HUDEP-2 (cell line): ENCODE measurements around the gene LRRC42.

Experiments
- DNase-seq, 76 experiments: peaks; one replicate each; lab custom pipeline; 2025; ENCODE audit not compliant: unreplicated experiment in 76 of 76; lab: John Stamatoyannopoulos, UW

Gene LRRC42

GRCh38 chr1:53938136-53938830 is 7.9 kb upstream of the LRRC42 start:
- no peak for DNase-seq

- no peak for DNase-seq
These were observed 3.8 kb upstream of the LRRC42 start for GRCh38 chr1:53942127-53942957.

DNA sequence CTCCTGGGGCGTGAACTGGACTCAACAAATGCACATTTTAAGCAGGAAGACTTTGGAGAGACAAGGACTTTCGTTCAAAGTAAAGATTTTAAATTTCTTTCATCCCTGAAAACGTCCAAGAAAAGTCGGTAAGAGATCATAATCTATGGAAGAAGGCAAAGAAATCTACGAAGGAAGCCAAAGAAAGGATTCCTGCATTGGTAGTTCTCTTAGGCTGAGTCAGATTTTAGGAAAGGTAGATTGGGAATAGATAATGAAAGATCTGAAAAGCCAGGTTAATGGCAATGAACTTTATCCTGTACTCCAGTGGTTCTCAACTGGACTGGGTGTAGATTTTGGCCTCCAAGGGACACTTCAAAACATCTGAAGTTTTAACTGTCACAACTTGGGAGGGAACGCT is 3.1 kb upstream of the LRRC42 start:
- no peak for DNase-seq

DNA sequence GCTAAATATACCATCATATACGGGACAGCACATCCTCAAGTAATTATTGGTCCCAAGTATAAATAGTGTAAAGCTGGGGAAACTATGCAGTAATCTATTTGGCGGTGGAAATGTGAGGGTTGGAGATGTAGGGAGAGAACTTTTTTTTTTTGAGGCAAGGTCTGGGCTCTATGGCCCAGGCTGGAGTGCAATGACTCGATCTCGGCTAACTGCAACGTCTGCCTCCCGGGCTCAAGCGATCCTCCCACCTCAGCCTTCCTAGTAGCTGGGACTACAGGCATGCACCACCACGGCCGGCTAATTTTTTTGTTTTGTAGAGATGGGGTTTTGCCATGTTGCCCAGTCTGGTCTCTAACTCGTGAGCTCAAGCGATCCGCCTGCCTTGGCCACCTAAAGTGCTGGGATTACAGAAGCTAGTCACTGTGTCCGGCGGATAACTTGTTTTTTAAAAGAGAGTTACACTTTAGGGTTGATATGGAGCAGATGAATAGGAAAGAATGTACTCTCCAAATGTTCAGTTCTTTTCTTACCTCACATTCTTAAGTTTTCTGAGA is 2.6 kb upstream of the LRRC42 start:
- no peak for DNase-seq

DNA sequence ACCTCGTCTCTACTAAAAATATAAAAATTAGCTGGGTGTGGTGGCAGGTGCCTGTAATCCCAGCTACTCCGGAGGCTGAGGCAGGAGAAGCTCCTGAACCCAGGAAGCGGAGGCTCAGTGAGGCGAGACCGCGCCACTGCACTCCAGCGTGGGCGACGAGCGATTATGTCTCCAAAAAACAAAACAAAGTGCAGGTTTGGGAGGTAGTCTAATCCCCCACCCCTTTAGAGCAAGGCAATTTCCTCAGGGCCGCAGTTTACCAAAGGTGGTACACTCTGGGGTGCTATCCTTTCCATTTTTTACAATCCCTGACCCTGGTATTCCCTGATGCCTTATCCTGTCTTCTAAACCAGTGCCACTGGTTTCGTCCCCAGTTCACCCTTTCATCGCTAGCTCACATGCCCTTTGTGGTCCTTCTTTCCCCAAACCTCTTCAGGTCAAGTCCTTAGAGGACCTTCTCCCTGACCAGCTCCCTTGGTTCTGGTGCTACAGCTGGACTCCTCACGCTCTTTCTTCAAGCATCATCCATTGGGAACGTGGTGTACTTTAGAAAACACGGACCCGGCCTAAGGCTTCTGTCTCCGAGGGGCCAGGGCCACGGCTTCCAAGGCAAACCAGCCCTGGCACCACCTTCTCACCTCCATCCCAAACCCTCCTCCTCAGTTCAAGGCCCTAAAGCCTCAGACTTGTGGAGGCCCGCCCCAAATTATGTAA is 1.5 kb upstream of the LRRC42 start:
- DNase-seq, result no peak

DNA sequence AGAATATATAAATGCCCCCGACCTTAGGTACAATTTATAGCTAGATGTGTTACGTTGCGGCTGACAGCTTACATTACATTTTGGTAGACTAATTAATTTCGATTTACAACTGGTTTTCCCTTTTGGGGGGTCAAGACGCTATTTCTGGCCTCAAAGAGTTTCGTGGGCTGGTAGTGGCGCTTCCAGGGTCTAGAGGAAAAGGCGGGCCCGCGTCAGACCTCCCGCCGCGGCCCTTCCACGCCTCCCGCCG is 1.0 kb upstream of the LRRC42 start:
- DNase-seq, result peak in 2 of 76 experiments; percentile 39 to 50

GRCh38 chr1:53945433-53946251 is 508 bp upstream of the LRRC42 start, which contains the start of gene IFT25:
IFT25 (minus strand) TSS chr1:53945699; CDS start chr1:53940082, 5,617 bp downstream.
- peak; percentile 15 to 99 (median 92) for DNase-seq

GRCh38 chr1:53947172-53947907 is 1.2 kb downstream of the LRRC42 start:
- no peak for DNase-seq

- DNase-seq, result no peak
These were observed 2.1 kb downstream of the LRRC42 start for GRCh38 chr1:53948291-53948690.

GRCh38 chr1:53949023-53949990 is 3.2 kb downstream of the LRRC42 start:
- peak in 18 of 76 experiments; percentile 3 to 29 (median 18) for DNase-seq

DNA sequence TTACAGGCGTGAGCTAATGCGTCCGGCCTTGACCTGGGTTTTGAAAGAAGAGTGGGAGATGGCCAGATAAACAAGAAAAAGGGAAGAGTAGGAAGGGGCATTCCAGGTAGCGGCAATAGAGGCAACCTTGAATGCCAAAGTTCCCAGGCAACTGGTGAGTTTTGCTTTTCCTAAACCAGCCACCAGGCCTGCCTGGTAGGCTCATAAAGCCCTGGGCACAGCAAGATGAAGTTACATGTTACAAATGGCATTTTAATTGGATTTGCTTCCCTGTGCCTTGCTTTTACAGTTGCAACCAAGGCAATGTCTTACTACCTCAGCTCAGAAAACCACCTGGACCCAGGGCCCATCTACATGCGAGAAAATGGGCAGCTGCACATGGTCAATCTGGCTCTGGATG is 5.5 kb downstream of the LRRC42 start:
- no peak for DNase-seq

GRCh38 chr1:53954128-53954527 is 8.0 kb downstream of the LRRC42 start:
- no peak for DNase-seq

DNA sequence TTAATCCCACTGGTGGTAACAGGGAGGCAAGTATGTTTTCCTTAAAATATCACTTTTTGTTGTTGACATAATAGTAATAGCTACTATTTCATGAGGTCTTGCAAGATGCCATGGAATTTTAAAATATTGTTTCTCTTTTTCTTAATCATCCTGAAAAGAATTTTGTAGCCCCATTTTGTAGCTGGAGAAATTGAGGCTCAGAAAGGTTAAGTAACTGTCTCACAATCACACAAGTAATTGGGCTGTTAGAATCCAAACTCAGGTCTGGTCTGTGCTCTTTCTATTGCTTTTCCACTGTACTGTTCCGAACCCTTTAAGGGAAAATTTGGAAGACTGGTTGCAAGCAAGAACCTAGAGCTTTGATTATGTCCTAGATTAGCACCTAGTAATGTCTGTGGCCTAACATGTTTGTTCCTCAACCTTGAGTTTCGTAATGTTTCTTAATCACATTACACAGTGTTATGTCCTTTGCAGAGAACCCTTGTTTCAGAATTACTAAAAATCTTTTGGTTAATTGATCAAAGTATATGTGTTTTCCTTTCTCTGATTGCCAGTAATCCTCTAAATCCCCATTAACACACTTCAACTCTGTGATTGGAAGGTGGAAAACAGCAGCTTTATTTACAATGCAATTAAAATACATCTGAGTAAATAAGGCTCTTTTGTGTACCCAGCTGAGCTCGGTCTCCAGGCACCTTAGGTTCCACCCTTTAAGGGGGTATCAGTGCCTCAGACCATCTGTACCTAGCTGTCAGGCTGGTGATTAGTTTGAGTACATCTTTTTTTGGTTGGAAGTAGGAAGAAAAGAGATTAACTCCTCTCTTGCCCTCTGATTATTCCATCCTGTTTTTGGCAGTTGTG is 10.4 kb downstream of the LRRC42 start:
- no peak for DNase-seq

GRCh38 chr1:53957194-53957818 is 11.2 kb downstream of the LRRC42 start:
- DNase-seq, result peak in 2 of 76 experiments; percentile 4 to 6

DNA sequence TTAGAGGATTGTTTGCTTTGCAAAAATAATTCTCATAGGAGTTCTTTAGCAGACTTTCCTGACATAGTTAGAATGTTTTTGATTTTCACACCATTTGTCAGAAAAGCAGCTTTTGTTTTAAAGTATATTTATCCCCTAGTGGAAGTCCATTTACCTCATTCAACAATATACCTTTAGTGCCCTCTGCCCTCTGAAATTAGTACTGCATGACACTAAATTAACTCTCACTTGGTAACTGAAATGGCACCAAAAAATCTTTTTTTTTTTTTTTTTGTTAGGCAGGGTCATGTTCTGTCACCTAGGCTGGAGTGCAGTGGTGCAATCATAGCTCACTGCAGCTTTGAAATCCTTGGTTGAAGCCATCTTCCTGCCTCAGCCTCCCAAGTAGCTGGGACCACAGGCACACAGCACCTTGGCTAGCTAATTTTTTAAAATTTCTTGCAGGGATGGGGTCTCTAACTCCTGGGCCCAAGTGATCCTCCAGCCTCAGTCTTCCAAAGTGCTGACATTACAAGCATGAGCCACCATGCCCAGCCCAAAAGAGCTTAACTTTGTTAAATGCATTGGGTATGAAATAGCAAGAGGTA is 13.6 kb downstream of the LRRC42 start:
- DNase-seq, result peak in 19 of 76 experiments; percentile 1 to 32 (median 15)

GRCh38 chr1:53962395-53962794 is 16.2 kb downstream of the LRRC42 start:
- no peak for DNase-seq

GRCh38 chr1:53963460-53963859 is 17.3 kb downstream of the LRRC42 start:
- no peak for DNase-seq
